ENCODE data around the gene CCDC28B. TPM values are rescaled to one million over a fixed set of nuclear protein-coding genes. Genes with fewer than 3 reads are reported as not detected.

The CCDC28B gene
- total and polyA plus RNA-seq, 10 donors = 3.9 to 22.4 (median 6.9) TPM

- H3K9me3 ChIP-seq = no peaks in the 10 kb centered on the region
- peak overlapping the region in 2 of 8 donors; percentile 65 to 91 for H3K4me3 ChIP-seq
- H3K27ac ChIP-seq = peak overlapping the region in 5 of 8 donors; percentile 67 to 89 (median 82)
- H3K27me3 ChIP-seq (replicated peaks in 1 of 7) = no peaks in the 10 kb centered on the region
- intact Hi-C loops (cut with DNase I; ENCODE audit: low total_unique reads) = no loop called here
- 42 to 87% (median 70%) methylated on average over 4 to 6 of the region's 6 CpGs for WGBS, 5 donors
- H3K4me1 ChIP-seq = peaks cover 11 to 75% (median 37%) of the 10 kb centered on the region in 6 donors
- H3K36me3 ChIP-seq = peaks cover 0 to 44% (median 28%) of the 10 kb centered on the region in 6 donors
- TF ChIP-seq CTCF (IDR thresholded peaks at IDR 0.05 in 8 of 11, conservative IDR thresholded peaks at IDR 0.05 in 3 of 11) = no peak
- TF ChIP-seq POLR2AphosphoS5 (IDR thresholded peaks at IDR 0.05) = peak in 2 of 3 donors; percentile 21 to 67
- no peak for DNase-seq
These were observed 700 bp upstream of the CCDC28B start for GRCh38 chr1:32199717-32200072.

- WGBS, 5 donors = 0 to 2% (median 1%) methylated on average over 13 to 26 of the region's 26 CpGs
- Histone ChIP-seq H3K36me3 (peaks cover 0 to 29% (median 13%) of the 10 kb centered on the region in 6 donors), H3K27ac (peak overlapping the region; percentile 58 to 89 (median 82)), H3K9me3 (no peaks in the 10 kb centered on the region), H3K4me3 (peak overlapping the region; percentile 51 to 91 (median 66)), H3K4me1 (peaks cover 16 to 75% (median 45%) of the 10 kb centered on the region in 6 donors), H3K27me3 (replicated peaks in 1 of 7) (no peaks in the 10 kb centered on the region)
- peak in 2 of 3 donors; percentile 36 to 64 for TF ChIP-seq POLR2AphosphoS5 (IDR thresholded peaks at IDR 0.05)
- no peak for TF ChIP-seq POLR2A (IDR thresholded peaks at IDR 0.05)
- intact Hi-C loops (cut with DNase I; ENCODE audit: low total_unique reads) = no loop called here
- peak; percentile 92 for DNase-seq
These were observed 838 bp downstream of the CCDC28B start for GRCh38 chr1:32201011-32201855.

GRCh38 chr1:32204943-32205361 is 4.6 kb downstream of the CCDC28B start:
- Histone ChIP-seq H3K4me3 (peak overlapping the region; percentile 47 to 84 (median 56)), H3K36me3 (peaks cover 0 to 6% (median 0%) of the 10 kb centered on the region in 6 donors), H3K4me1 (peaks cover 17 to 85% (median 51%) of the 10 kb centered on the region in 6 donors), H3K27ac (peak overlapping the region in 4 of 8 donors; percentile 41 to 66 (median 54)), H3K27me3 (replicated peaks in 1 of 7) (no peaks in the 10 kb centered on the region), H3K9me3 (no peaks in the 10 kb centered on the region)
- 51 to 65% (median 61%) methylated on average over 23 to 26 of the region's 26 CpGs for WGBS, 5 donors
- TF ChIP-seq CTCF (IDR thresholded peaks at IDR 0.05 in 8 of 11, conservative IDR thresholded peaks at IDR 0.05 in 3 of 11) (no peak), POLR2A (IDR thresholded peaks at IDR 0.05) (no peak), POLR2AphosphoS5 (IDR thresholded peaks at IDR 0.05) (no peak)
- peak; percentile 78 for DNase-seq
- intact Hi-C loops (cut with DNase I; ENCODE audit: low total_unique reads) = no loop called here

- peak; percentile 87 to 92 (median 90) for TF ChIP-seq POLR2AphosphoS5 (IDR thresholded peaks at IDR 0.05)
- TF ChIP-seq CTCF (IDR thresholded peaks at IDR 0.05 in 8 of 11, conservative IDR thresholded peaks at IDR 0.05 in 3 of 11) = no peak
- peak in 2 of 3 donors; percentile 26 to 45 for TF ChIP-seq POLR2A (IDR thresholded peaks at IDR 0.05)
- no peaks in the 10 kb centered on the region for H3K9me3 ChIP-seq
- H3K27me3 ChIP-seq (replicated peaks in 1 of 7) = no peaks in the 10 kb centered on the region
- peak within 1 kb of the TSS; percentile 47 to 84 (median 56) for H3K4me3 ChIP-seq
- H3K4me1 ChIP-seq = peaks cover 17 to 77% (median 45%) of the 10 kb centered on the region in 6 donors
- DNase-seq = peak; percentile 95
- intact Hi-C loops (cut with DNase I; ENCODE audit: low total_unique reads) = no loop called here
- peak within 1 kb of the TSS in 4 of 8 donors; percentile 41 to 66 (median 54) for H3K27ac ChIP-seq
- WGBS, 5 donors = 3 to 5% (median 3%) methylated on average over 55 to 77 of the region's 77 CpGs
- peaks cover 0 to 6% (median 0%) of the 10 kb centered on the region in 6 donors for H3K36me3 ChIP-seq
These were observed 5.3 kb downstream of the CCDC28B start, which contains the start of gene IQCC for GRCh38 chr1:32205401-32206370. Gene IQCC, plus strand, starts transcription at chr1:32205671. Its CDS starts 11 bp downstream, at chr1:32205682.

All from spleen (tissue), 11 donors.